CD4-positive, alpha-beta memory T cell (primary cell): Measurements from ENCODE around the gene ARHGAP6. TPM values are rescaled to one million over a fixed set of nuclear protein-coding genes. Genes with fewer than 3 reads are reported as not detected.

Experiments used
- CTCF ChIA-PET: fragments of 350-600 bp; sonication (Branson Sonifier 250); formaldehyde crosslinking; loops from one replicate; lab custom pipeline; 2021; ENCODE audit warnings: inconsistent platforms; ENCODE audit not compliant: partially characterized antibody; lab: Charles Lee
- POLR2A ChIA-PET: fragments of 350-600 bp; sonication (Branson Sonifier 250); formaldehyde crosslinking; loops from one replicate; lab custom pipeline; 2021; ENCODE audit not compliant: partially characterized antibody; lab: Charles Lee
- DNase-seq, 5 donors: peaks; one replicate each; pipeline versions ENCODE4 v3.0.0 to v3.0.0-alpha.2; 2020 to 2022; ENCODE audit warnings: mixed read lengths in 1 of 5
- H3K27ac ChIP-seq: one replicate; pipeline ENCODE4 v1.7.0; 2013; ENCODE audit warnings: low read depth, low read length
- H3K27me3 ChIP-seq: 2 replicates; pipeline ENCODE4 v1.7.0; 2013; ENCODE audit warnings: mild to moderate bottlenecking, low read length, moderate library complexity; ENCODE audit not compliant: insufficient read depth
- H3K36me3 ChIP-seq: 2 replicates; pipeline ENCODE4 v1.7.0; 2013; ENCODE audit warnings: mild to moderate bottlenecking, low read length, moderate library complexity; ENCODE audit not compliant: insufficient read depth
- H3K4me1 ChIP-seq: 2 replicates; pipeline ENCODE4 v1.7.0; 2013; ENCODE audit warnings: mild to moderate bottlenecking, low read length, moderate library complexity; ENCODE audit not compliant: insufficient read depth
- H3K4me3 ChIP-seq, 2 donors: one replicate each; pipeline ENCODE4 v1.7.0; 2013; ENCODE audit warnings: low read length in 2 of 2, mild to moderate bottlenecking in 1 of 2
- H3K9me3 ChIP-seq, 2 donors: one replicate each; pipeline ENCODE4 v1.7.0; 2013; ENCODE audit warnings: low read length in 2 of 2, control low read depth in 1 of 2; ENCODE audit not compliant: control insufficient read depth in 1 of 2
- H3K27ac Mint-ChIP-seq, 7 donors: one replicate each; pipeline ENCODE4 v1.8.0; 2020 to 2021; ENCODE audit warnings: mixed read lengths in 7 of 7, mild to moderate bottlenecking in 6 of 7, inconsistent platforms in 3 of 7, moderate library complexity in 3 of 7
- H3K27me3 Mint-ChIP-seq, 2 donors: one replicate each; pipeline ENCODE4 v1.8.0; 2020 to 2021; ENCODE audit warnings: mixed read lengths in 2 of 2
- H3K36me3 Mint-ChIP-seq, 2 donors: one replicate each; pipeline ENCODE4 v1.8.0; 2020 to 2021; ENCODE audit warnings: mixed read lengths in 2 of 2, inconsistent platforms in 1 of 2, mild to moderate bottlenecking in 1 of 2
- H3K4me1 Mint-ChIP-seq, 4 donors: one replicate each; pipeline ENCODE4 v1.8.0; 2020 to 2021; ENCODE audit warnings: mixed read lengths in 4 of 4, mild to moderate bottlenecking in 1 of 4
- H3K4me3 Mint-ChIP-seq, 8 donors: one replicate each; pipeline ENCODE4 v1.8.0; 2020 to 2021; ENCODE audit warnings: mixed read lengths in 8 of 8, mild to moderate bottlenecking in 7 of 8, moderate library complexity in 6 of 8, inconsistent platforms in 3 of 8
- H3K9me3 Mint-ChIP-seq, 8 donors: one replicate each; pipeline ENCODE4 v1.8.0; 2020 to 2021; ENCODE audit warnings: mixed read lengths in 8 of 8, mild to moderate bottlenecking in 5 of 8, inconsistent platforms in 3 of 8, moderate library complexity in 1 of 8
- intact Hi-C: fragments of 100-400 bp; cut with micrococcal nuclease; formaldehyde crosslinking; loops from one replicate; pipeline ENCODE4 v1.15.1; 2023
- polyA plus RNA-seq, 2 donors: library from polyadenylated mRNA; unstranded; fragments of 300-500 nt; fragmentation: Illumina TruSeq; gene quantifications; one replicate each; pipeline ENCODE4 v1.2.3, GENCODE V29; 2021
- total RNA-seq, 2 experiments: library from RNA; stranded (reverse); gene quantifications; one replicate each; pipeline ENCODE4 v1.2.3, GENCODE V29; 2021

Gene ARHGAP6
- total and polyA plus RNA-seq, 4 experiments from 2014 or later, result not detected

DNA sequence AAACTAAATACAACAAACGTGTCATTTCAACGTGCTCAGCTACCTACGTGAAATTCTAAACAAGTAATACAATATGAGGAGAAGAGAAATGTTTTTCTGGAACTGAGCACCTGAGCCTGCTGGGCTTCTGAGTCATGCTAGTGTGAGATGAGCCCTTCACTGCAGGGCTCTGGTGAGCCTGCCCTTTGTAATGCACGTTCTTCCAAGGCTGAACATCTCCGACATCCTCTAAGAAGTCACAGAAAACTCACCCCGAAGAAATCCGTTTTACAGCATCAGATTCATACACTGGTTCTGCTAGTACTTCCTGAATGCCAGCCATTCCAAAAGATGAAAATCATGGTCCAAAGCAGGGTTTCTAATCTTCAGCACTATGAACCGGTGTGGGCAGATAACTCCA, 215.4 kb downstream of the ARHGAP6 start:
- H3K4me1 Mint-ChIP-seq, result no peaks in the 10 kb centered on the region
- CTCF ChIA-PET, result no interaction called here

DNA sequence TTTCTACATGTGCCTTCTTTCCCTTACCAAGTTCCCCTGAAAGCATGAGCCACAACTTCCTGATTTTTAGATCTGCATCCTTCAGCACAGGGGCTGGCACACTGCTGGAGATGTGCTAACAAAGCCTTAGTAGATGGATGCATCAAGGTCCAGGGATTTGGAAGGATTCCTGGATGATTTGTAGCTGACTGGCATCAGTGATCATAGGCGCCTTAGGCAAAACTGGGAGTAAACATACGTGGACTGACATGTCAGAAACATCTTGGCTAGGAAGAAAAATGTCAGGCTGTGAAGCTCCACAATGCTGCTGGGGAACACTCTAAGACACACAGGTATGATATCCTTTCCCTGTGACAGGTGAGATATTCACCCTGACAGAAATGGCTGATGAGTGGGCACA, 216.1 kb downstream of the ARHGAP6 start:
- no peak overlapping the region for H3K27ac ChIP-seq
- no peak for DNase-seq
- H3K4me1 ChIP-seq, result no peaks in the 10 kb centered on the region
- peaks cover 0 to 4% (median 0%) of the 10 kb centered on the region in 8 donors for H3K9me3 Mint-ChIP-seq
- no peaks in the 10 kb centered on the region for H3K4me1 Mint-ChIP-seq
- intact Hi-C loops, result no loop called here
- no peak overlapping the region for H3K4me3 Mint-ChIP-seq
- ChIA-PET CTCF (no interaction called here), POLR2A (no interaction called here)
- no peaks in the 10 kb centered on the region for H3K27me3 ChIP-seq
- H3K27me3 Mint-ChIP-seq, result no peaks in the 10 kb centered on the region
- no peaks in the 10 kb centered on the region for H3K36me3 ChIP-seq
- no peak overlapping the region for H3K4me3 ChIP-seq
- no peaks in the 10 kb centered on the region for H3K36me3 Mint-ChIP-seq
- no peaks in the 10 kb centered on the region for H3K9me3 ChIP-seq
- H3K27ac Mint-ChIP-seq, result no peak overlapping the region

More for the DNA sequence above, 215.4 kb downstream of the ARHGAP6 start:
- H3K4me3 ChIP-seq, result no peak overlapping the region
- no peak overlapping the region for H3K27ac ChIP-seq
- H3K27ac Mint-ChIP-seq, result no peak overlapping the region
- POLR2A ChIA-PET, result no interaction called here
- no peaks in the 10 kb centered on the region for H3K27me3 ChIP-seq
- H3K36me3 ChIP-seq, result no peaks in the 10 kb centered on the region
- no peaks in the 10 kb centered on the region for H3K4me1 ChIP-seq
- no peaks in the 10 kb centered on the region for H3K9me3 ChIP-seq
- intact Hi-C loops, result no loop called here
- peaks cover 0 to 4% (median 0%) of the 10 kb centered on the region in 8 donors for H3K9me3 Mint-ChIP-seq
- DNase-seq, result no peak
- no peaks in the 10 kb centered on the region for H3K36me3 Mint-ChIP-seq
- H3K4me3 Mint-ChIP-seq, result no peak overlapping the region
- H3K27me3 Mint-ChIP-seq, result no peaks in the 10 kb centered on the region

DNA sequence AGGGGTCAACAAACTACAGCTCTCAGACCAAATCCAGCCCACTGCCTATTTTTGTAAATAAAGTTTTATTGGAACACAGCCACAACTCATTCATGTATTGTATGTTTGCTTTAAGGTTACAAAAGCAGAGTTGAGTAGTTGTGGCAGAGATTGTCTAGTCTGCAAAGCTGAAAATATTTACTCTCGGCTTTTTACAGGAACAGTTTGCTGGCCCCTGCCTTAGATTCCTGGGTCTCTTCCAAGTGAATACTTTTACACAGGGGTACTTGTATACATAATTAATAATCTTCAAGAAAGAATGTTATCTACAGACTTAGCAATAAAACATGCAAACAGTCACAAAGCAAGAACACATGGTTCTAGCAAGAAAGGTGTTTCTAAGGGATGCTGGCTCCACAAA, 218.3 kb downstream of the ARHGAP6 start:
- Mint-ChIP-seq H3K27ac (no peak overlapping the region), H3K4me1 (no peaks in the 10 kb centered on the region)
- H3K4me1 ChIP-seq, result no peaks in the 10 kb centered on the region

DNA sequence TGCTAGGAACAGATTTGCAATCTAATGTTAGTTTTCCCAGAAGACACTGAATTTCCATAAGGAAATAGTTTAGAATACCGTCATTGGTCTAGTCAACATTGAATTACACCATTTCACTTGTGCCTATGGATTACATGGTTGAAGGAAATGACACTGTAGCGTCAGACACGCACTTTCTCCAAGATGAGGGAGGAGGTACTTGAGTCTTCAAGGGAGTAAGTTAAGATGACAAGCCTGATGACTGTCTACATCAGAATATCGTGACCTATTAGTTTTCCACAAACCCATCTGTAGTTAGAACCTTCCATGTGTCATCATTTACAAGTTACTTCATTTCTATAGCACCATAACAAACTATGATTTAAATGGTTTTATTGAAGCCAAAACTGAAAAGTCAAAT, 218.8 kb downstream of the ARHGAP6 start:
- H3K4me1 Mint-ChIP-seq, result no peaks in the 10 kb centered on the region
- no peaks in the 10 kb centered on the region for H3K36me3 Mint-ChIP-seq
- ChIA-PET POLR2A (no interaction called here), CTCF (no interaction called here)
- Histone ChIP-seq H3K4me3 (no peak overlapping the region), H3K27ac (no peak overlapping the region), H3K36me3 (no peaks in the 10 kb centered on the region), H3K27me3 (no peaks in the 10 kb centered on the region), H3K9me3 (no peaks in the 10 kb centered on the region), H3K4me1 (no peaks in the 10 kb centered on the region)
- H3K27ac Mint-ChIP-seq, result no peak overlapping the region
- peaks cover 0 to 4% (median 0%) of the 10 kb centered on the region in 8 donors for H3K9me3 Mint-ChIP-seq
- intact Hi-C loops, result no loop called here
- H3K4me3 Mint-ChIP-seq, result no peak overlapping the region
- no peak for DNase-seq
- no peaks in the 10 kb centered on the region for H3K27me3 Mint-ChIP-seq

More for the DNA sequence above, 218.3 kb downstream of the ARHGAP6 start:
- Histone ChIP-seq H3K27me3 (no peaks in the 10 kb centered on the region), H3K36me3 (no peaks in the 10 kb centered on the region), H3K9me3 (no peaks in the 10 kb centered on the region), H3K27ac (no peak overlapping the region), H3K4me3 (no peak overlapping the region)
- POLR2A ChIA-PET, result no interaction called here
- Mint-ChIP-seq H3K36me3 (no peaks in the 10 kb centered on the region), H3K9me3 (peaks cover 0 to 4% (median 0%) of the 10 kb centered on the region in 8 donors), H3K27me3 (no peaks in the 10 kb centered on the region), H3K4me3 (no peak overlapping the region)
- no peak for DNase-seq
- intact Hi-C loops, result no loop called here
- CTCF ChIA-PET, result no interaction called here

DNA sequence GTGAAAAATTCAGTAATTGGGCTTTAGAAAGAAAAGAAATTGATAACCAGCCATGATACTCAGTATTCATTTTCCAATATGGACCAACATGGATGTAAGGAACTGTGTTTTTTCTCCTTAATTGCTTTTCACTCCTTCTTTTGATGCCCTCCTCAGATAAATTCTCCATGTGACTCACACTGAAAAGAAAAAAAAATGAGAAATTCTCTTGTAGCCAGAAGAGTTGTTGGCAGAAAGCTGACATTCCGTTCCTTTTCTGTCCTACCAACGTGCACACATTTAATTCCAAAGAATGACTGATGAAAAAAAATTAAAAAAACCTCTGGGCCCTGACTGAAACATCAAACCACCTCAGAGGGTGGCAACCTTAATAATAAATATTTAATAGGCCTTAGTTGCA, 219.4 kb downstream of the ARHGAP6 start:
- Mint-ChIP-seq H3K27me3 (no peaks in the 10 kb centered on the region), H3K4me1 (no peaks in the 10 kb centered on the region), H3K27ac (no peak overlapping the region), H3K9me3 (peaks cover 0 to 4% (median 0%) of the 10 kb centered on the region in 8 donors), H3K36me3 (no peaks in the 10 kb centered on the region), H3K4me3 (no peak overlapping the region)
- Histone ChIP-seq H3K27me3 (no peaks in the 10 kb centered on the region), H3K4me1 (no peaks in the 10 kb centered on the region), H3K9me3 (no peaks in the 10 kb centered on the region), H3K4me3 (no peak overlapping the region), H3K36me3 (no peaks in the 10 kb centered on the region), H3K27ac (no peak overlapping the region)
- intact Hi-C loops, result no loop called here
- DNase-seq, result no peak
- ChIA-PET CTCF (no interaction called here), POLR2A (no interaction called here)

DNA sequence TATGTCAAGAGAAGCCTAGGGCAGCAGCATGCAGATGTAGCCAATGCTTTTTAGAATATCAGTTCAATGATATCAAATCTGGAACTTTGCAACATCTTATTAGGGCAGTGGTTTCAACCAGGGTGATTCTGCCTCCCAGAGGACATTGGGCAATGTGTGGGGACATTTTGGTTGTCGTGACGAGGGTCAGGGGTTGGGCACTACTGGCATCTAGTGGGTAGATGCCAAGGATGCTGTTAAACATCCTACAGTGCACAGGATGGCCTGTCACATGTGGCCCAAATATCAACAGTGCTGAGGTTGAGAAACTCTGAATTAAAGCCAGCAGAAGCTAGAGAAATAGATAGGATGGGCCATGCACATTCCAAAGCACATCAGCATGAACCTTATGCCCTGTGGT, 220.2 kb downstream of the ARHGAP6 start:
- Histone ChIP-seq H3K27ac (no peak overlapping the region), H3K27me3 (no peaks in the 10 kb centered on the region), H3K9me3 (no peaks in the 10 kb centered on the region), H3K4me1 (no peaks in the 10 kb centered on the region), H3K36me3 (no peaks in the 10 kb centered on the region), H3K4me3 (no peak overlapping the region)
- Mint-ChIP-seq H3K4me3 (no peak overlapping the region), H3K4me1 (no peaks in the 10 kb centered on the region), H3K27ac (no peak overlapping the region), H3K36me3 (no peaks in the 10 kb centered on the region), H3K9me3 (peaks cover 0 to 4% (median 0%) of the 10 kb centered on the region in 8 donors), H3K27me3 (no peaks in the 10 kb centered on the region)
- DNase-seq, result no peak
- ChIA-PET POLR2A (no interaction called here), CTCF (no interaction called here)
- intact Hi-C loops, result no loop called here

DNA sequence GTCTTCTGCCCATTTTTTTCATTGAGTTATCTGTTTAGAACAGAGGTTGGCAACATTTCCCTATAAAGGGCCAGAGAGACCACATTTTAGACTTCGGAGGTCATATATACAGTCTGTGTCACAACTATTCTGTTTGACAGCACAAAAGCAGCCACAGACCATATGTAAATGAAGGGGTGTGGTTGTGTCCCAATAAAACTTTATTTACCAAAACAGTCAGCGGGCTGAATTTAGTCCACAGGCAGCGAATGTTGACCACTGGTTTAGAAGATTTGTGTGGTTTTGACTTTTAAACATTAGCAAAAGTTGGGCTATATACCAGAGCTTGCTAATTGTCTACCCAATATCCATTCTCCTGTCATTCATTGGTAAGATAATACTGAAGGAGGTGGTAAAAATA, 221.7 kb downstream of the ARHGAP6 start:
- POLR2A ChIA-PET, result no interaction called here
- intact Hi-C loops, result no loop called here
- no peaks in the 10 kb centered on the region for H3K36me3 Mint-ChIP-seq
- CTCF ChIA-PET, result no interaction called here
- H3K27me3 ChIP-seq, result no peaks in the 10 kb centered on the region
- no peak for DNase-seq
- H3K27me3 Mint-ChIP-seq, result no peaks in the 10 kb centered on the region
- H3K9me3 Mint-ChIP-seq, result peaks cover 0 to 4% (median 0%) of the 10 kb centered on the region in 8 donors
- H3K4me3 ChIP-seq, result no peak overlapping the region
- H3K9me3 ChIP-seq, result no peaks in the 10 kb centered on the region
- H3K27ac ChIP-seq, result no peak overlapping the region
- no peaks in the 10 kb centered on the region for H3K4me1 ChIP-seq
- H3K4me1 Mint-ChIP-seq, result no peaks in the 10 kb centered on the region
- H3K36me3 ChIP-seq, result no peaks in the 10 kb centered on the region
- H3K27ac Mint-ChIP-seq, result no peak overlapping the region
- H3K4me3 Mint-ChIP-seq, result no peak overlapping the region

DNA sequence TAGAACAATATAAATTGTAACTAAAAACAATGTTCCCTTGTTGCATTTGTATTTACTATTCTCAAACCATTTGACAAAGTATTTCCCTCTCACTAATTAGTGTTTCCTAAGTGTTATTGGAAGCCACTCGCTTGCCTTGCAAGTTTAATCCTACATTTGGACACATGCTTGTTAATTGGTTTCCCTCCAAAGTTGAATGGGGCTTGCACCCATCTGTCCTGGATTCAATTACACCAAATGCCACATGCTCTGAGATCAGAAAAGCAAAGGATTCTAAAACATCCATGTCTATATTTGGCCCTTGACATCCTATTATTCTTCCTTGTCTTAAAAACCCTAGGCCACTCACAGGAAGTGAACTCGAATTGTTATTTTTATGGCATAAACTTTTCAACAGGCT, 225.9 kb downstream of the ARHGAP6 start:
- intact Hi-C loops, result no loop called here
- Mint-ChIP-seq H3K36me3 (no peaks in the 10 kb centered on the region), H3K4me3 (no peak overlapping the region), H3K9me3 (peaks cover 0 to 3% (median 0%) of the 10 kb centered on the region in 8 donors), H3K27ac (no peak overlapping the region), H3K27me3 (peaks cover 0 to 2% of the 10 kb centered on the region in 2 donors), H3K4me1 (no peaks in the 10 kb centered on the region)
- no peaks in the 10 kb centered on the region for H3K27me3 ChIP-seq
- no peaks in the 10 kb centered on the region for H3K36me3 ChIP-seq
- CTCF ChIA-PET, result no interaction called here
- H3K4me3 ChIP-seq, result no peak overlapping the region
- DNase-seq, result no peak
- no peak overlapping the region for H3K27ac ChIP-seq
- POLR2A ChIA-PET, result no interaction called here
- H3K4me1 ChIP-seq, result no peaks in the 10 kb centered on the region
- H3K9me3 ChIP-seq, result no peaks in the 10 kb centered on the region
